Right hindlimb (tissue), 1 donor: Measurements from ENCODE around the gene VEGFC.

Source experiments
- DNase-seq: peaks from one replicate; pipeline ENCODE4 v3.0.0-alpha.2; 2018

The VEGFC gene

DNA sequence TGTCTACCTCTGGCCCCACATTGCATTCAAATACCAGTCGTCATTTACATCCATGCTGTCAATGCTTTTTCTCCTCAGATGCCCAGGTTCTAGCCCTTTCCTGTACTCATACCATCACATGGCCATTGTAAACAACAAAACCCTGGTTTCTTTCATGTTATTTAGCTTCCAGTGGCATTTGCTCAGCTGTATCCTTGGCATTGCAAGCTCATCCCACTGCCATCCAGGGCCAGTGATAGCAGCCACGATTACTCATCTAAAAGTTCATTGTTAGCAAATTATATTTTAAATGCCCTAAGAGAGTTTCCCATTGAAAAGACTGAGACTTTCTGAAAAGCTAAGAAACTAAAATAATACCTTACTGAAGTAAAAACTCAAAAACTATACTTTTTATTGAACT is 34.0 kb downstream of the VEGFC start:
- DNase-seq: no peak

DNA sequence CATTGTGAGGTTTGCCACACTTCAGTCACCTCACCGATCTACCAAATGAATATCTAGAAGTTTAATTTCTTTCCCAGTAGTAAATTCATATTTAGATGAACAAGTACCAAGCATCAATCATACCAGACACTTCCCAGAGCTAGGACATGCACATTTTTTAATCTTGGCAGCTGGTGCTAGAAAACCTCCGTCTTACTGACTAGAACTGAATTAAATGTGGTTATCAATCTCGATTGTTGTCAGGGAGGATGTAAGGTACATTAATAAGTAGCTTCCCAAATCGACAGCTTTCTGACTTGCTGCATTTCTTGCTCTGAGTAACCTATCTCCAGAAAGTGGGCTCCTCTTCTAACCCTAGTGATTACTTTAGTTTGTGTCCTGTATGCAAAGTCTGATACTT is 34.4 kb downstream of the VEGFC start:
- no peak for DNase-seq

- no peak for DNase-seq
Observed at GRCh38 chr4:176755613-176756012, 37.1 kb downstream of the VEGFC start.

DNA sequence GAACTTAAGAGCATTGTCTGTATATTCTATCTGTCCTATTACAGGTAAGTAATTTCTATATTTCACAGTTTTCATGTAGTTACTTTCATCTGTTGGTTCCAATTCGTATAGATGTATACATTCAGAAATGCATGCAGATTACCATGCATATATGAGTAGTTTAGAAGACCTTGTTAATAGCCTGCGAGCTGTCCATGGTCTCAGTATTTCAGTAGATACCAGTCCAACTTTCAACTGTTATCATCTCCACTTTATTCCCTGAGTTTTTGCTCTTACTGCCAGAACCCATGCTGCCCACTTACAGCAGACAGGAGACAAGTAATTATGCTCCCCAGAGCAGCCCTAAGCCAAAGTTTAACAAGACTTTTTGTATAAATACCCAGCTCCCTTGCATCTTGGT is 37.7 kb downstream of the VEGFC start:
- DNase-seq: no peak

GRCh38 chr4:176753049-176753448 is 39.7 kb downstream of the VEGFC start:
- DNase-seq: peak; percentile 16

- DNase-seq: no peak
Observed at GRCh38 chr4:176752191-176752749, 40.5 kb downstream of the VEGFC start.

DNA sequence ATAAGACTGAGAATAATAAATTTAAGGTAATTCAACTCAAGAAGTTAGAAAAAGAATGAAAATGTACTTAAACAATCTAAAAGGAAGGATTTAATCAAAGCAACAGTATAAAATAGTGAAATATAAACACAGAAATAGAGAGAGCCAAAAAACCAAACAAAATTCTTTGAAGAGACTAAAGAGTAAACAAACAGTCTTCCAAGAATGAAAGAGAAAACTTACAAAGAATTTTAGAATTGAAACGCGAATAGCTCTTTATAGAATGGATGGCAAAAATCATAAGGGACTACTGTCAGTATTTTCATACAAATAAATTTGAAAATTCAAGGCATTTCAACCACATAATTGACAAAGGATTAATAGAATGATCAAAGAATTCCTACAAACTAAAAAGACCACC is 41.7 kb downstream of the VEGFC start:
- DNase-seq: no peak

DNA sequence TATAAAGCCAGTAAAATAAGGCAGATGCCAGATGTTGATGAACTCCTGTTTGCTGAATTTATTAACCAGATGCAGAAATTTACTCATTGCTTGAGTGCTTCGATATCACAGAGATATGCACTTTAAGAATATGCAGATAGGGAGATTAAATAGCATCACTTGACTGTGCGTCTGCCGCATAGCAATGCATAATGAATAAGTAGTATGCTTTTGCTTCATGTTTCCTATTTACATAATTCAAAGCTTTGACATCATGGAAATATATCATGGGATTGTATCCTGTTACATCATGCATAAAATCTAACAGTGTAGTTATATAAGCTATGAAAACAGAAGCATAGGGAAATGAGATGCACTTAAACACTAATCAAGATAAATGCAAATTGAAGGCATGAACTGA is 45.9 kb downstream of the VEGFC start:
- no peak for DNase-seq

- no peak for DNase-seq
Observed at GRCh38 chr4:176745902-176746301, 46.8 kb downstream of the VEGFC start.

- no peak for DNase-seq
Observed at GRCh38 chr4:176744091-176744490, 48.6 kb downstream of the VEGFC start.

GRCh38 chr4:176742211-176742610 is 50.5 kb downstream of the VEGFC start:
- no peak for DNase-seq

DNA sequence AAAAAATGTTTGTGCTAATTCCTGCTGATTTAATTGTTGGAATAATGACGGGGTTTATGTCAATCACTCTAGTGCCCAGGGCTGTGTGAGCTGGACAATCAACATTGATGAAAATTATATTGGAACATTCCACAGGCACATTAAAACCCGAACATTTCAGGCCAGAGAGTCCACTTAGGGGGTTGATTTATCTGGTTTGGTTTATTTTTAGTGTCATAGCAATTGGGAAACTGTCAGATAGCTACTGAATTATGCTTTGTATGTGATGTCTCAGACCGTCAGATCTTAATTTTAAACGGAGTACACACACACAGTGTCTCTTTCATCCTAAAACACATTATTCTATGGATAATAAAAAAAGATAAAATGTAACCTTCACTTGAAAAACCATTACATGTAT is 51.5 kb downstream of the VEGFC start:
- DNase-seq: no peak

- no peak for DNase-seq
Observed at GRCh38 chr4:176735300-176735699, 57.4 kb downstream of the VEGFC start.

DNA sequence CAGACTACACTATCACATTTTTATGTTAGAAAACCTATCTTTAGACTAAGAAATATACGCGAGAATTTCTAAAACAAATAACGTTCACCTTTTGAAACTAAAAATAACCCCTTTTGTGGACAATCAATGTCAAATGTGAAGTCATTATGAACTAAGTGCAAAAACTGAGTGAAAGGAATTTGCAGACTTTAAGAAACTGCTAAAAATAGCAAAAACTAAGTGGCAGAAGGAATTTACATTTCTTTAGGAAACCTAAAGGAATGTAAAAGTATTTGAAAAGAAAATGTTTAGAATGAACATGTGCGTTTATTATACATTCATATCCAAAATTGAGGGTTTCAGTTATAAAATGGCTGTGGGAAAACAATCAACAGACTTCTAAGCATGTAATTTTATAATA is 58.3 kb downstream of the VEGFC start:
- no peak for DNase-seq

GRCh38 chr4:176729489-176729888 is 63.2 kb downstream of the VEGFC start:
- DNase-seq: no peak

DNA sequence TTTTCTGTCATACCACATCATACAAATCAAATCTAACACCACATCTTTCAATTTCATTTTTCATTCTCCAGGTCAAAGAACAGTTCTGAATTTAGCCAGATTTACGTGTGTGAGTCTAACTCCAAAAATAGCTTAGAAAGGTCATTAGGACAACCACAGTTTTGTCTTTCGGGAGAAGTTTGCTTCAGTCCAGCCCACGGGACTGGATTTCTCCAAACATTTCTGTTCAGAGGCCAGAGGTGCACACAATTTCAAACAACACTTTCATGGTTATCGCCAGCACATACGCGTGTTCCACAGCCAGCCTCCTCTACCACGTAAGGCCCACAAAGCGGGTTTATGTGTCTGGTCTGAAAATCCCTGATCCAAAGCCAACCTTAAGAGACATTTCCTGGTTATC is 65.9 kb downstream of the VEGFC start:
- DNase-seq: peak; percentile 16

DNA sequence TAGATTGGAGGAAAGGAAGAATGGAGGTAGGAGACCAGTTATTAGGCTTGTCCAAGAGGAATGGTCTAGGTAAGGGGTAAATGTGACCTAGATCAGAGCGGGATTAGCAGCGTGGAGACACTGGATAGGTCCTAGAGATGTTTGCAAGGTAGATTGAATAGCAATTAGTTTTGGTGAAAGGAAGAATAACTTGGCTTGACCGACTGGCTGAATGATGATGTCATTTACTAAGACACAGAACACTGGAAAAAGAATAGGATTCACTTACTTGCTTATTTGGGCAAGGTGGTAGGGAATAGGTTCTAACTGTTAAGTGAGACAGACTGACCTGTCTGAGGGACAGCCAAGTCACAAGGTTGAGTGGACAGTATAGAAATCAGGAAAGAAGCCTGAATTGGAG is 71.3 kb downstream of the VEGFC start:
- DNase-seq: no peak

DNA sequence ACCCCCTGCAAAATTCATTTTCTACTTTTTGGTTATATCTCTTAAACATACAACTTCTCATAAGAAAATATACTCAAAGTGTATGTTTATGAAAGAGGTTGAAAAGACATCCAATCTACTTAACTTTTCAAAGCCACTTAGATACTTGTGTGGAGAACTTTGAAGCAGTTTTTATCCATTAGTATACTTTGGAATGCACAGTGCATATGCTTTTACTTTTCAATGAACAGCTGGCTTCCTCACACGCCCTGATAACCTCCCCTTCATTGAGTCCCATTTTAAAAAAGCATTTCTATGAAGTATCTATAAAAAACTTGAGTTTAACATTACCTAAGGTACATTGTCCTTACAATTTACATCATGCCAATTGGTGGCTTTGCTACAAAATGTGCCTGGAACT is 73.8 kb downstream of the VEGFC start:
- DNase-seq: no peak

DNA sequence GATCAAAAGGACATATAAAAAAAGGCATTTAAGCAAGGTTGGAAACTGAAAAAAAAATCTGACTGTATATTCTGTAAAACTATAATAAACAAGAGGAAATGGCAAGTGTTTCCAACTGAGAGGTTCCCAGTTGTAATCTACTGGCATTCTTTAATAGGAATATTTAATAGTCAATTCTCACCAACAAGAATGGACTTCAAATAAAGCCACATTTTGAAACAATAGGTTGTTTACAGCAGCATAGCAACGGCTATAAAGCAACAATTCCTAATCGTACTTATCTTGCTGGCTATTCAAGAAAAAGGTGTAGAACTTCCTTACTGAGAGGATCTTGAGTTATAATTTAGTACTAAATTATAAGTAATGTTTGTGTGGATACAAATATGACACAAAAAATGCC is 75.5 kb downstream of the VEGFC start:
- DNase-seq: no peak

DNA sequence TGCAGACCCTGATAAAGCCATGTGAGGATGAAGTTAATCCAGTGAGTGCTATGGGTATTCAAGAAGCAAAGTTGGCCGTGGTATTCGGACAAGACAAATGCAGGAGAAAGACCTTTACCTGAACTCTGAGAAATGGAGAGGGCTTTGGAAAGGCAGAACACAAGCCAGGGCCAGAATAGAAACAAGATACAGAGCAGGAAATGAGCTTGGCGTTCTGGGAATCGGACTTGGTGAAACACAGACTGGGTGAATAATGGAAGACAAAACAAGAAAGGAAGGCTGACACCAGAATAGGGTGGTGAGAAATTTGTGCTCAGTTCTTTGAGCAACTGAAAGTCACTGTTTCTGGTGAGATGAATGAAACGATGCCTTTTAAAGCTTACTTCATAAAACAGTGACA is 83.3 kb downstream of the VEGFC start:
- DNase-seq: no peak

GRCh38 chr4:176708771-176709311 is 83.9 kb downstream of the VEGFC start:
- DNase-seq: no peak

DNA sequence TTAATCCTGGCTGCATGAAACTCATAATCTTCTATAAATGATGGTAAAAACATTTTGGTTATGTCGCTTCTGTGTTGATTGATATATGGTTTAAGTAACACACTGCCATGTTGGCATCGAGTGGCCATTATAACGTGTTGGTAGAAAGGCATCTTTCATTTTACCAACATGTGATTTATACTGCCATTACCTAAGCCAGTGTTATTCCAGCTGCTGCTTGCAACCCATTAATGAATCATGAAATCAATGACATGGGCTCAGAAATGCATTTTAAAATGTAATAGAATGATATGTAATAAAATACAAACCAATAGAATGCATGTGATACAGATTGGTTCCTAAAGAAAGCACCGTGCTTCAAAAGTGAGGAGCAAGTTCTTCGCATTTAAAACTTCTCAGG is 102.0 kb downstream of the VEGFC start:
- no peak for DNase-seq

GRCh38 chr4:176680668-176681180 is 112.0 kb downstream of the VEGFC start:
- DNase-seq: no peak

- no peak for DNase-seq
Observed at GRCh38 chr4:176676901-176677300, 115.8 kb downstream of the VEGFC start.

DNA sequence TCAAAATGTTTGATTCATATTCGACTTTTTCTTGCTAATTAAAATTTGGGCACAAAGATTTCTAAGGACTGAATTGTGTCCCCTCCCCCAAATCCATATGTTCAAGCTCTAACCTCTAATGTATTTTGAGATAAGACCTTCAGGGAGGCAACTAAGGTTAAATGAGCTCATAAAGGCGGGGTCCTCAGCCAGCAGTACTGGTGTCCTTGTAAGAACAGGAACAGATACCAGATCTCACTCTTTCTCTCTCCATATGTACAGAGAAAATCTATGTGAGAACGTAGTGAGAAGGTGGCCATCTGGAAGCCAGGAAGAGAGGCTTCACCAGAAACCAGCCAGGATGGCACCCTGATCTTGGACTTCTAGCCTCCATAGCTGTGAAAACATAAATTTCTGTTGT is 116.9 kb downstream of the VEGFC start:
- no peak for DNase-seq
